Subcutaneous adipose tissue (tissue), 4 donors: ENCODE measurements around the gene ARL6IP5. TPM values are rescaled to one million over a fixed set of nuclear protein-coding genes. Genes with fewer than 3 reads are reported as not detected.

Experiments
- CTCF ChIP-seq: fragments of 450-650 bp; IDR thresholded peaks from one replicate; pipeline ENCODE4 v1.5.1; 2016; ENCODE audit warnings: low read depth, mild to moderate bottlenecking, control low read depth, antibody characterized with exemption, moderate library complexity
- small RNA-seq: library from RNA; depleted of rRNA; stranded (forward); fragments of <200 nt; gene quantifications from one replicate; pipeline ENCODE3, GENCODE V24; 2016
- total RNA-seq, 4 donors: library from RNA; depleted of rRNA; stranded (reverse); fragments of >200 nt; gene quantifications; one replicate each; pipeline ENCODE4 v1.1.0, GENCODE V29; 2016

ARL6IP5 gene
- total RNA-seq, 4 donors from 2014 or later, result 162 to 329 (median 264) TPM

- TF ChIP-seq CTCF, result no peak
Observed at GRCh38 chr3:69141313-69141712, 56.6 kb downstream of the ARL6IP5 start.

- TF ChIP-seq CTCF, result no peak
Observed at GRCh38 chr3:69142090-69142489, 57.4 kb downstream of the ARL6IP5 start.

DNA sequence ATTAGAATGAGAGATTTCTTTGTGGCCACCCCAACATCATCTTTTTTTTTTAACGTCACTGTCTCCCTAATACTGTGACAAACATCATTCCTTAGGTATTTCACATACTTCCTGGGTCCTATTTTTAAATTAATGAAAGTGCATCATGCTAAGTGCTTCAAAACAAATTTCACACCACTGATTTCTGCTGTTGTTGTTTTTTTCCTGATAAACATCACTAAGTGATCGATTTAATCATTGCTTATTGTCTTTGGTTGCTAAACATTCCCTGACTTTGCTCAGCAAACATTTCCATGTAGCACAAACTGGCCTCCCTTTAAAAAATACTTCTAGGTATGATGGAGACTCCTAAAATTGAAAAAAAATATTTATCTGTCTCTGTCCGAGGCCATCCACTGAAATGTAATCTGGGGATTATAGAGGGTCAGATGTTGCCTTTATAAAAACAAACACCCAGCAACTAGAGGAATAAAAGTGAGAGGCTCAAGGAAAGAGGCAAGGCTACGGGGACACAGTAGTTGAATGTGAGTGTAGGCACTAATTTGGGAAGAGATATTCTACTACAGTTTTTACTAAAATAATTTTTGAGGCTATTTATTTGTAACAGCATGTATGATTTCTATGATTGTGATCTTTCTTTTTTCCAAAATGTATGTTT lies 58.2 kb downstream of the ARL6IP5 start:
- TF ChIP-seq CTCF, result no peak

- no peak for TF ChIP-seq CTCF
Observed at GRCh38 chr3:69143612-69144011, 58.9 kb downstream of the ARL6IP5 start.

DNA sequence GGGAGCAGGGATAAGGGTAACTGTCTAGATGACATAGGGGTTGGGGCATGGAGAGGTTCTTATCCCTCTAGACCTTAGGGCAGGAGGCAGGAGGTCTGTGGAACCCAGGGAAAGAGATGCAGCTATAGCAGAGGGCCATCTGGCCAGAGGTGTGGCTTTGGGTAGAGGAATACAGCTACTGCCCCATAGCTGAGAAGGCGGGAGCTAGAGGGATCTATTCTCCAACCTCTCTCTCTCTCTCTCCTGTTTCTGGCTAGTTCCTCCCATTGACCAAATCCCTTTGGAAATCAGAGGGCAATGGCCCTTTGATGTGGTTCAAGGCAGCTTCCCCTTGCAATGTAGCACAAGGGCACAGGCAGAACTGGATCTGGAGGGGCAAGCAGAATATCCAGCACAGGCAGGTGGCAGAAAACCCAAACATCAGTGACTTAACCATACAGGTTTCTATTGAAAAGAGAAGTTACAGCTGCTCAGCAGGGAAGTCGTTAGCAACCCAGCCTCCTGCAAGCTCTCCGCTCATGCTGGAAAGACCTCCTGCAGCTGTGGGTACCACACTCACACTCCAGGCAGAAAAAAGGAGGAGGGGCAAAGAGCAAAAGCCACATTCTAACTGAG lies 60.0 kb downstream of the ARL6IP5 start:
- TF ChIP-seq CTCF, result no peak

DNA sequence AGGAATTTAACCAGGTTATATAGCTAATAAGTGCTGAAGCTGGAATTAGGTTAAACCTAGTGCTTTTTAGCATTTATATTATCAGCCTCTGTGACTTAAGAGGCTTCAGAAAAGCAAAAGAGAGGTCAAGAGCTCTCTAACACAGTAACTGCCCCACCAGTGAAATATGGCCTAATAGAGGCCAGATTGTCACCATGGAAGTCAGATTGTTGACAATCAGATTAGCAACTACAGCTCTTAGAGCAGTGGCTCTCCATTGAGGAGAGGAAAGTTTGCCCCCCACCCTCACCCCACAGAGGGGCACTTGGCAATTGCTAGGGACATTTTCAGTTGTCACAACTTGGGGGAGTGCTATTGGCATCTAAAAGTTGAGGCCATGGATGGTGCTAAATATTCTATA lies 61.0 kb downstream of the ARL6IP5 start:
- TF ChIP-seq CTCF, result no peak

DNA sequence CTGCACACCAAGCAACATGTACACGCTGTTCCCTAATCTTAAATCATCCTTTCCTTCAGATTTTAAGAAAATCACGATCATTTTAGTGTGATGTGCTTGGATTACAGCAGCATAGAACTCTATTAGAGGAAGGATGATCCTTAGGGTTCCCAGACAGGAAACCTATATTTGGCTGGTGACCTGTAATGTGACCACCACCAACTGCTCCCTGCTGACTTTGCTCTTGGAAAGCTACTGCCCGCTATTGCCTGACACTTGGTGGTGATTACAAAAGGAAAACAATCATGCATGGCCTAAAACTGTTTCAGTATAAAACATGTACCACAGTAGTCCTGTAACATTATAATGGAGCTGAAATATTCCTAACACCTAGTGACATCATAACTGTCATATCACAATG lies 64.8 kb downstream of the ARL6IP5 start:
- TF ChIP-seq CTCF, result no peak

Small RNAs within 50 kb of the gene (small RNA-seq; reads per million reads assigned to genes)
- gene MIR3136, result not detected

Other genes starting within 250 kb of the ARL6IP5 start
- not detected for gene TAFA4, start 152.4 kb upstream of the ARL6IP5 start, total RNA-seq
- 10 to 100 TPM; 35.5 to 57.5 (median 41.5) TPM for gene EOGT, start 71.3 kb upstream of the ARL6IP5 start, total RNA-seq
- gene TMF1, start 32.6 kb upstream of the ARL6IP5 start, total RNA-seq, result 10 to 100 TPM; 28.8 to 39.8 (median 36.3) TPM
- gene UBA3, start 4.6 kb upstream of the ARL6IP5 start, total RNA-seq, result 10 to 100 TPM; 51.8 to 97.5 (median 53.1) TPM
- gene LMOD3, start 37.7 kb downstream of the ARL6IP5 start, total RNA-seq, result not detected